CMK (cell line): ENCODE data around the gene DSCAML1.
A peak's percentile ranks its signal among the peaks of the same experiment; 100 is the strongest.

Experiments used
- DNase-seq: peaks from one replicate; pipeline ENCODE4 v3.0.0-alpha.2; 2010; ENCODE audit warnings: low read depth

Gene DSCAML1

GRCh38 chr11:117796872-117797529, at the start of gene DSCAML1:
Gene DSCAML1 (minus strand): TSS chr11:117797216. CDS start chr11:117797079, 137 bp downstream.
- DNase-seq, result no peak

GRCh38 chr11:117843666-117844484, 46.9 kb upstream of the DSCAML1 start:
- DNase-seq, result peak; percentile 49

- DNase-seq, result no peak
Measured at GRCh38 chr11:117842131-117842941, 45.3 kb upstream of the DSCAML1 start.

- no peak for DNase-seq
Measured at GRCh38 chr11:117841551-117842031, 44.6 kb upstream of the DSCAML1 start.

GRCh38 chr11:117840881-117841550, 44.0 kb upstream of the DSCAML1 start:
- DNase-seq, result no peak

- no peak for DNase-seq
Measured at GRCh38 chr11:117839936-117840813, 43.2 kb upstream of the DSCAML1 start.

GRCh38 chr11:117839380-117839881, 42.4 kb upstream of the DSCAML1 start:
- no peak for DNase-seq

GRCh38 chr11:117838901-117839300, 41.9 kb upstream of the DSCAML1 start:
- DNase-seq, result no peak

GRCh38 chr11:117837791-117838190, 40.8 kb upstream of the DSCAML1 start:
- no peak for DNase-seq

GRCh38 chr11:117837070-117837776, 40.2 kb upstream of the DSCAML1 start:
- no peak for DNase-seq

- DNase-seq, result no peak
Measured at GRCh38 chr11:117836077-117836960, 39.3 kb upstream of the DSCAML1 start.

- DNase-seq, result no peak
Measured at GRCh38 chr11:117835576-117835975, 38.6 kb upstream of the DSCAML1 start.

GRCh38 chr11:117834838-117835443, 37.9 kb upstream of the DSCAML1 start:
- no peak for DNase-seq

GRCh38 chr11:117834068-117834810, 37.2 kb upstream of the DSCAML1 start:
- DNase-seq, result no peak

GRCh38 chr11:117833401-117833891, 36.4 kb upstream of the DSCAML1 start:
- no peak for DNase-seq

- no peak for DNase-seq
Measured at GRCh38 chr11:117832511-117832910, 35.5 kb upstream of the DSCAML1 start.

GRCh38 chr11:117831661-117832415, 34.8 kb upstream of the DSCAML1 start:
- DNase-seq, result no peak
